ENCODE measurements around the gene A2ML1.

- TF ChIP-seq POLR2A (IDR thresholded peaks at IDR 0.05) (no peak), CTCF (IDR thresholded peaks at IDR 0.05) (no peak)
Measured at GRCh38 chr12:8773461-8773860, 49.0 kb upstream of the A2ML1 start.

All from body of pancreas (tissue), 4 donors.